Fibroblast of skin of left quadriceps (primary cell): ENCODE data around the gene EGFL8.
"Not testable (repeated sequence)": the region's sequence is repeated elsewhere in the genome, so short reads cannot be mapped to it uniquely, and the experiment has no call there.

Experiments
- DNase-seq, 2 experiments: peaks; one replicate each; pipeline ENCODE4 v3.0.0-alpha.2; 2013; ENCODE audit warnings: low read depth in 2 of 2

Gene EGFL8

DNA sequence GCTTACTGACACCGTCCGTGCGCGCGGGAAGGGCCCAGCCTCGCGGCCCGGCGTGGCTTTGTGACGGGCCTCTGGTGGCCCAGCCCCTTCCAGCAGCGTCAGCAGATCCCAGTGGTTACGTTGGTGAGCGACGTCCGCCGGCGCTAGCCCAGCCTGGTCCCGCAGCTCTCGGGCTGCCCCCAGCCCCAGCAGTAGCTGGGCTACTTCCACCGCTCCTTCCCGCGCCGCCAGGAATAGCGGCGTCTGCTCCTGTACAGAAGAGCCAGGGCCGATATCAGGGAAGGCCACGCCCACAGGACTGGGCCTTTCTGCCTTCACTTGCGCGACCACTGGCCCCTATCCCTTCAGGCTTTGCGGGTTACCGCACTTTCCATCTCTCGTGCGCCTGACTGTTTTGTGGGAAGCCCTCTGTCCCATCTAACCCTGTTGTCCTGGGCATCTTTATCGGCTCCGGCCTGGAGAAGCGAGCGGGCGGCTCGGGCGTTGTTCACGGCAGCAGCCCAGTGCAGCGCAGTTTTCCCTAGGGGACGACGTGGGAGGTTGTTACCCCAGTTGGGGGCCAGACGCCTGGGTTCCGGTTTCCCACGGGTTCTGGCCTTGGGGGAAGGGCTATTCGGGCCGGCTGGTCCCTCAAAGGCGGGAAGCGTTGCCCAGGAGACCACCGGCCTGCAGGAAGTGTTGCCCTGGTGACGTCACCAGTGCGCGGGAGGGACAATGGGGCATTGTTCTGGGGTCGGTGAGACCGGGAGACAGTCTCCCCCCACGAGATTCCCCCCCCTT is 31.7 kb downstream of the EGFL8 start:
- peak; percentile 53 to 59 for DNase-seq

DNA sequence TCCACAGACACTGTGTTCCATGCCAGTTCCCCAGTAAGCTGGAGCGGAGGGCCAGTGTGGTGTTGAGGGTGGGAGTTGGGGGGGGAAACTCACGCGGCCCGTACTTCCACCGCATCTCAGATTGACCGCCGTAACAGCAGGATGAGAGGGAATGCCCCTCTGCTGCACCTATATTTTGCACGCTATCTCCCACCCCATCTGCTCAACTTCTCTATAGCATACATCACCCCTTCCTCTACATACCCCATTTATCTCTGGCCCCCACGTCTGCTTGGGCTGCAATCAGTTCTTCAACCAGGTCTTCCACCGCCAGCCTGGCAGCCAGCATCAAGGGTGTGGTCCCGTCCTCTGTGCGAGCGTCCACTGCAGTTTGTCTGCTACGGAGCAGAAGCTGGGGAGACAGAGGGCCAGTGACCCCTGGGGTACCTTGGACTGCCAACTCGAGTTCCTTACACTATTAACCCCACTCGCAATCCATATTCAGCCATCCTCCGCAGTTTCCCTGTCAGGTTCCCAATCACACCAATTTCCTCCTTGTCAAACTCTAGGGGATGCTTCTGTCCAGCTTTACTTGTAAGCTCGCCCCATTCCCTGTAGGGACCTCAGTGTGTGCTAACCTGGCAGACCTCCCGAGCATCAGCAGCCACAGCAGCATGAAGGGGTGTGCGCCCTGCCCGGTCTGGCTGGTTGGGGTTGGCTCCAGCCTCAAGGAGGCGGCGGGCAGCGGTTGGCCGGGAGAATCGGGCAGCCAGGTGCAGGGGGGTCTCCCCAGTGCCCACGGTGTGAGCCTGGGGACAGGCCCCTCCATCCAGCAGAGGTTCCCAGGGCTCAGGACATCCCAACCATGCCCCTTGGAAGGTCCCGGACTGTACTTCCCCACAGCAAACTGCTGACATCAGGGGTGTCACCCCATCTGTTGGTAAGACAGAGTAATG is 32.6 kb downstream of the EGFL8 start:
- no peak for DNase-seq

DNA sequence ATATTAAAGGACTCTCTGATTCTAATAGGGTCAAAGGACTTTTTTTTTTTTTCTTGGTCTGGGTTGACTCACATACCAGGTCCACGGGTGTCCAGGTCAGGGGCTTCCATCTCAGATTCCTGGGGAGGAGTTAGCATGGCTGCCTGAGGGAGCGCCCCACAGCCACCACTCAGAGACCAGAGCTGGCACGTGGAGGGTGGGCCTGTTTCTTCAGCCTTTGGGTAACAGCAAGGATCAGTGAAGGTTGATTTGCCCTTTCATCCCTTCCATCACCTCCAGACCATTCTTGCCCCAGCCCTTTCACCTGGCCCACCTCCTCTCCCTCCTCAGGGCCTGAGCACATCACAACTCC is 33.9 kb downstream of the EGFL8 start:
- no peak for DNase-seq

DNA sequence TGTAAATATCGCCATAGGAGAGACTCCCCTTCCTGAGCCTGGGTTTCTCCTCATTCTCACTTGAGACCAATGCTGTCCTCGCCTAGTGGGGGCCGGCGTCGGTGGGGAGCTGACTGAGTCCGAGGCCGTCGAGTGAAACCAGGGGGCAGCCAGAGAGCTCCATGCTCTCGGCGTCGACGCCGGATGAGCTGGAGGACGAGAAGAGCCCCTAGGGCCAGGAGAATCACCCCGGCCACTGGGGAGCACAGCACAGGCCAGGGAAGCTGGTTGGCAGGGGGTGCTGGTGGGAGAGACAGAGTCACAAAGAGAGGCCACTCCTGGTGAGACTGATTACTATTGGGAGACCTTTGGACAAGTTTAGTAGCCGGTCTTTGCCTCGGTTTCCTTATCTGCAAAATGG is 34.5 kb downstream of the EGFL8 start:
- no peak for DNase-seq

DNA sequence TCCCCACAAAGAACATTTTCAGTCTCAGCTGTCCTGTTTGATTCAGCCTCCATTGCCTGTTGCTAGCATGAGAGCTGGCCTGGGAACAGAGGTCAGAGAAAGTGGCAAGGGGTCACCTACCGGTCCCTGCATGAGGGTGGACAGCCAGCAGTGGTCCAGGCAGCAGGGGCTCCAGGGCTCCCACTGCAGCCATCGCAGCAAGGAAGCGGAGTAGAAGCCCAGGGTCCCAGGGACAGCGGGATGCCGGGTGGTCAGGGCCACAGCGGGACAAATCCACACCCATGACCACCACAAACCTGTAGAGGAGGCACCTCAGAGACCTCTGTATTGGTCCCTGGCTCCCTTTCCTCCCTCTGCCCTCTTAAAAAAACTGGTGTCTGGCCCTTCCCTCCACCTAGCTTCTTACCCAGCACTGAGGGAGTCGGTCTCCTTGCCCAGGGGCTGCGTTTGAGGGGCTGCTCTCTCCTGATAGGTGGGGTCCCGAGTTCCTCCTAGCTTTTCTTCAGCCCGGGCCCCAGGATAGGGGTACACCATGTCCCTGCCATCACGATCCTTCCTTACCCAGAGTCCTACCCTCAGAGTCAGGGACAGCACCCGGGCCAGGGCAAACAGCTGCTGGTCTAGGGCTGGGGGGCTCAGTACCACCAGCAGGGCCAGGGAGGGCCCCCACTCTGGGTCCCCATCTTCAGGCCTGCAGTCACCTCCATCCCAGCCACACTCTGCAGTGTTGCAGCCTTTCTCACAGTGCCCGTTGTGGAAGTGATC is 36.5 kb downstream of the EGFL8 start:
- DNase-seq: no peak

DNA sequence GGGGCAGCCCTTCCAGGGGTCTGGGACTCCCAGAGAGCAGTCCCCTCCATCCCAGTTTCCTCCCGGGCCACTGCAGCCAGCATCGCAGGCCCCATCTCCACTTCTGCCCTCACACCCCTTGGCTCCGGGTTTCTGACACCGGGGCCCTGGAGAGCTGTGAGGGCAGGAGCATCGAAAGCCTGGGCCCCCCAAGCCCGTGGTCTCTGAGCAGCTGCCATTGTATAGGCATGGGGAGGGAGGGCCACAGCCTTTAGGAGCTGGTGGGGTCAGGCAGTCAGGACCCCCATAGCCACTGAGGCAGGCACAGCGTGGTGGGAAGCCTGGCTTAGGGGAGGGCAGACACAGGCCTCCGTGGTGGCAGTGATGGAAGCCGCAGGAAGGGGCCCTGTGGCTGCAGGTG is 37.8 kb downstream of the EGFL8 start:
- DNase-seq: no peak

DNA sequence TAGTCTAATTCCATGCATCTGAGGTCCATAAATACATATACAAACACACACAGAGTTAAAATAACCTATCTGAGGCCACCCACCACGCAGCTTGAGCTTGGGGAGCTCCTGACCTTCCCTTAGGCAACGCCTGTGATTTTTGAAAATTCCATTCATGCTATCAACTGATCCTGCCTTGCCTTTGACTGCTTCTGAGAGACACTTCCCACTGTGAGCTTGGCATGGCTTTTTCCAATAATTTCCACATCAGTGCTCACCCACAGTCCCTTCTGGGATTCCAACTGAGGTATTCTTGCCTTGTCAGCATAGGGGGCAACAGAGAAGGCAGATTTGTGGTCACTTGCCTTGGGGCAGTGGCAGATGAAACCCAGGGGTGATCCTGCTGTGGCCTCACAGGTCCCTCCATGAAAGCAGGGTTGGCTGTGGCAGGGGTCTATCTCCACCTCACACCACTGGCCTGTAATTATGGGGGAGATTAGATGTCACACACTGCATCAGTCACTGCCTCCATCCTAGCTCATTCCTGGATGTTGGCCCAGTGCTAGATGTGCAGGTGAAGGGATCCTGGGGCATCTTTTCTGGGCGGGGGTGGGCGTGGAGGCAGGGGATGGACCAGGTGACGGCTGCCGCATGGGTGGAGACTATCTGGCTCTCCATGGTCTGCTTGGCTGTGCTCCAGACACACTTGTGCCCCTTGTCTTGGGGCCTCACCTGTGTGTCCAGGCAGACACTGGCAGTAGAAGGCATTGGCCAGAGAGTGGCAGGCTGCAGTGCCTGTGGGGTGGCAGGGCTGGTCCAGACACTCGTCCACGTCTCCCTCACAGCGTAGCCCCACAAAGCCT is 39.3 kb downstream of the EGFL8 start:
- no peak for DNase-seq

DNA sequence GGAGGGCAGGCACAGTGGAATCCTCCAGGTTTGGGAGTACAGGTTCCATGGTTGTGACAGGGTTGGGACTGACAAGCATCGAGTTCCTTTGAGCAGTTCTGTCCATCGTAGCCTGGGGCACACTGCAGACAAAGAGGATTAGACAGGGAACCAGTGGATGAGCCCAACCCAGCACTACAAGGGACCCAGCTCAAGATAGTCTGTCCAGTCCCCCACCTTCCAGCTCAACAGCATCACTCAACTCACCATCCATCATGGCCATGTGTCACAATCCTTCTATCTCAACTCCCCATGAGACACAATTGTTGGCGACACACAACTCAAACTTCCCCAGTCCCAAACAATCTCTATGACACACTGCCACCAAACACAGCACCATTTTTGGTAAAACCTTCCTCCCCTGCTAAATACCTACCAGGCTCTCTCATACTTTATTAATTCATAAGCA is 39.9 kb downstream of the EGFL8 start:
- DNase-seq: no peak

DNA sequence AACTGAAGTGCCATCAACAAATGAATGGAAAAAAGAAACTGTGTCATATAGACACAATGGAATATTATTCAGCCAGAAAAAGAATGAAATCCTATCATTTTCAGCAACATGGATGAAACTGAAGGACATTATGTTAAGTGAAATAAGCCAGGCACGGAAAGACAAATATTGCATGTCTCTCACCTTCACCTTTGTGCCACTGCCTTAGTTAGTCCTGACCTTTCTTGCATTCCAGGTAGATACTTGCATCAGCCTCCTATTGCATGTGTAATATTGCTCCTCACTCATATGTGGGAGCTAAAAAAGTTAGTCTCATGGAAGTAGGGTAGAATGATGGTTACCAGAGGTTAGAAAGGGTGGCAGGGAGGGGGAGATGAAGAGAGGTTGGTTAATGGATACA is 44.6 kb downstream of the EGFL8 start:
- DNase-seq: no peak

DNA sequence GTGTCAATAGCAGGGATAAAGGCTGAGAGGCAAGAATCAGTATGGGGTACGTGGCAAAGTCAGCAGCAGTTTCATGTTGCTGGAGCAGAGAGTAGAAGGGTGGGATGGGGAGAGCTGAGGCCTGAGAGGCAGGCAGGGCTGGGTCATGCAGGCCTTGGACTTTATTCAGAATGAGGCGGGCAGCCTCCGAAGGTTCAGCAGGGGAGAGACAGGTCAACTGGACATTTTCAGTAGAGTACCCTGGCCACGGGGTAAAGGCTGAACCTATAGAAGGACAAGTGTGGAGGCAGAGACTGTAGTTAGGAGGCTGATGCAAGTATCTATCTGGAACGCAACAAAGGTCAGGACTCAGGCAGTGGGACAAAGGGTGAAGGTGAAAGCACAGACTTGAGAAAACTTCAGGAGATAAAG is 45.8 kb downstream of the EGFL8 start:
- DNase-seq: no peak

DNA sequence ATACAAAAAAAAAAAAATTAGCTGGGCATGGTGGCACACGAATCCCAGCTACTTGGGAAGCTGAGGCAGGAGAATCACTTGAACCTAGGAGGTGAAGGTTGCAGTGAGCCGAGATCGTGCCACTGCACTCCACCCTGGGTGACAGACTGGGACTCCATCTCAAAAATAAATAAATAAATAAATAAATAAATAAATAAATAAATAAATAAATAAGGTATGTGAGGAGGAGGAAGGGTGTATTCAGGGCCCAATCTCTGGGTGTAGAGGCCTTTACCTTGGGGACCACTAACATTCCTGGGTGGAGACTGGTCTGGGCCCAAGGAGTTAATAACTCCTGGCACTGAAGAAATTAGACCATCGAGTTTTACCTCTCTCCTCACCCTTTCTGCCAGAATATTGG is 47.0 kb downstream of the EGFL8 start:
- not testable (repeated sequence) for DNase-seq

DNA sequence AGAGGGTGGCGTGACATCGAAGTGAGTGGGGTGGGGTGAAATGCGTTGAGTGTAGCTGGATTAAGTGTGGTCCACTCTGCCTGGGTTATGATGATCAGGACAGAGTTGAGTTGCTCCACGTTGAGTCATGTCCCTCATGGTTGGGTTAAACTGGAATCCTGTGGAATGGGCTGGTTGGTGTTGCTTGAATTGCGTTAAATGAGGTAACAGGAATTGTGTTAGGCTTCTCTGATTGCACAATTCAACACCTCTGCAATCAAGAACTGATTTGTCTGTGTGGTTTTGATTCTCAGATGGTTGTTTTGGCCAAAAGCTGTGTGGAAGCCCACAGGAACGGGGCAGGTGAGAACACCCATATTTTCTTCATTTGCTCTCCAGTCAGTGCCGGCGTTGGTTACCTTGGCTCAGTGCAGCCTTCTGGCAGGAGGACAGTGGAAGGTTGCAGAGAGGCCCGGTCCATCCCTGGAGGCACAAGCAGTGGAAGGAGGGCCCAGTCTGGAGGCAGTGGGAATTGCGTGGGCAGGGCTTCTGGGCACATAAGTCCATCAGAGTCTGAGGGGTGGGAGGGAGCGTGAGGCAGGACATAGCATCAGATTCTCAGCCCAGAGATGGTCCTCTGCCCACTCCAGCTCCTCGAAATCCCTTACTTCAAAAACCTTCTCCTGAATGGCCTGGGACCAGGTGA is 47.8 kb downstream of the EGFL8 start:
- DNase-seq: no peak

DNA sequence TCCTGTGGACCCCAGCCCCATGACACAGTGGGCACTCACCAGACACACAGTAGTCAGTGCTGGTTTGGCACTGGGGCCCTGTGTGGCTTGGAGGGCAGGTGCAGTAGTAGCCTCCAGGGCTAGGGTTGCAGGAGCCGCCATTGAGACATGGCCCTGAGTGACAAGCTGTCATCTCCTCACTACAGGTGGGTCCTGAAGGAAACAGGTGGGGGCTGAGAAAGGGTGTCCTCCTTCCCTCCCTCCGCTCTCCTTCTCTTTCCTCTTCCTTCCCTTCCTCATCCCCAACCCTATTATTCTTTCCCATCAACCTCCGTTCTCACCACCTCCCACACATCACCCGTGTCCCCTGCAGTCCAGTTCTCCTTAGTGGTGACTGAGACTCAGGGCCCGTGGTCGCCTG is 49.3 kb downstream of the EGFL8 start:
- DNase-seq: no peak

DNA sequence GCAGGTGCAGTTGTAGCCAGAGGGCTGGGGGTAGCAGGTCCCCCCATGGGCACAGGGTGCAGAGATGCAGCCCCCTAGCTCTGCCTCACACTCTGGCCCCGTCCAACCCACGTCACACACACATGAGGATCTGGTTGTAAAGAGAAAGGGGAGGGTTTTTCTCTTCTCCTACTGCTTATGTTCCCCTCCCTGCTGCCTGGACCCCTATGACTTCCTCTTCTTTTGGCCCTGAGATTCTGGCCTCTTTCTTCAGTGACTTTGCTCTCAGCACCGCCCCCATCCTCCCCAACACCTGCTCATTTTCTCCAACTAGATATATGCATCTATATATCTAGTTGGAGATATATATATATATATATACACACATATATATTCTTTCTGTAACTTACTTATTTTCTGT is 49.7 kb downstream of the EGFL8 start:
- DNase-seq: no peak

DNA sequence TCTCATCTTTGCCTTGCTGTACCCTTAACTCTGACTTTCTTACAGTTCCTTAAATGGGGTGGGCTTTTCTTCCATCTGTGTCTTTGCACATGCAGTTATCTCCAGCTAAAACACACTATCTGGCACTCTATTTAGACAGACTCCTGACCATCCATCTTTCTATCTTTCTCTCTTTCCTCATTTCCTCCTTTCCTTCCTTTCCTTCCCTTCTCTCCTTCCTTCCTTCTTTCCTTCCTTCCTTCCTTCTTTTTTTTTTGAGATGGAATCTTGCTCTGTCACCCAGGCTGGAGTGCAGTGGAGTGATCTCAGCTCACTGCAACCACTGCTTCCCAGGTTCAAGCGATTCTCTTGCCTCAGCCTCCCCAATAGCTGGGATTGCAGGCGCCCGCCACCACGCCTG is 51.2 kb downstream of the EGFL8 start:
- DNase-seq: no peak

DNA sequence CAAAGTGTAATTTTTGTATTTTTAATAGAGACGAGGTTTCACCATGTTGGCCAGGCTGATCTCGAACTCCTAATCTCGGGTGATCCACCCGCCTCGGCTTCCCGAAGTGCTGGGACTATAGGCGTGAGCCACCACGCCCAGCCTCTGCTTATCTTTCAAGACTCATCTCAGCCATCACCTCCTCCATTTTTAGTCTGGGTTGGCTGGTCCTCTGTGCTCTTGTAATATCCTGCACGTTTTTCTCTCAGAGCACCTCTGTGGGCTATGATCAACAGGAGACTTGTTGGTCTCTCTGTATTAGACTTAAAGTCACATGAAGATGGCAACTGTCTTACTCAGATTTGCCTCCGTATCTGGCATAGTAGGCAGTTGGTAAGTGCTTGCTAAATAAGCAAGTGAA is 51.9 kb downstream of the EGFL8 start:
- no peak for DNase-seq

DNA sequence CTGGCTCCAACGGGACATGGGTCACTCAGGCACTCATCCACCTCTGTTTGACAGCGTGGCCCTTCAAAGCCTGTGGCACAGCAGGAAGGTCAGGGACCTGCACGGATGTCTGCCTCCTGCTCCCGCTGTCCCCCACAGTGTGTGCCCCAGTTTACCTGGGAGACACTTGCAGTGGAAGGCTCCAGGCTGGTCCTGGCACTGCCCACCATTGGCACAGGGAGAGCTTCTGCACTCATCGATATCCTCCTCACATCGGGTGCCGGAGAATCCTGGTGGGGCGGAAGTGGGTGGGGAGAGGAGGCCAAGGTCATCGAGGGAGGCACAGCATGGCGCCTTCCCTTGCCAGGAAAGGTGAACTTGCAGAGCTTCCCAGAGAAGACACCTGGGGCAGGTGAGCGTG is 52.6 kb downstream of the EGFL8 start:
- DNase-seq: no peak
